WTC11 (cell line): ENCODE results near the gene PLCH2. TPM values are rescaled to one million over a fixed set of nuclear protein-coding genes. Genes with fewer than 3 reads are reported as not detected.

ENCODE experiments used
- ATAC-seq: fragments of 200-7000 bp; cut with Tn5 transposase; 2 replicates; pipeline ENCODE4 v1.10.0; 2021; ENCODE audit warnings: mild to moderate bottlenecking, moderate library complexity
- CTCF ChIA-PET: fragments of 300-600 bp; sonication (Branson Sonifier 250); formaldehyde crosslinking; loops from one replicate; lab custom pipeline; 2021; ENCODE audit warnings: antibody characterized with exemption; lab: Charles Lee
- POLR2A ChIA-PET: fragments of 350-600 bp; sonication (Branson Sonifier 250); formaldehyde crosslinking; loops from one replicate; lab custom pipeline; 2021; ENCODE audit warnings: antibody characterized with exemption; lab: Charles Lee
- DNase-seq: peaks from one replicate; pipeline ENCODE4 v3.0.0; 2021; ENCODE audit warnings: low spot score
- H3K27ac Mint-ChIP-seq: 2 replicates; pipeline ENCODE4 v1.8.0; 2021; ENCODE audit warnings: mixed read lengths
- H3K27me3 Mint-ChIP-seq: 2 replicates; pipeline ENCODE4 v1.8.0; 2021; ENCODE audit warnings: low read depth, mild to moderate bottlenecking, moderate library complexity, mixed read lengths
- H3K36me3 Mint-ChIP-seq: 2 replicates; pipeline ENCODE4 v1.8.0; 2021; ENCODE audit warnings: mixed read lengths
- H3K4me1 Mint-ChIP-seq: 2 replicates; pipeline ENCODE4 v1.8.0; 2022; ENCODE audit warnings: mixed read lengths
- H3K4me3 Mint-ChIP-seq: 2 replicates; pipeline ENCODE4 v1.8.0; 2021; ENCODE audit warnings: mild to moderate bottlenecking, moderate library complexity, mixed read lengths
- H3K9me3 Mint-ChIP-seq: 2 replicates; pipeline ENCODE4 v1.8.0; 2021; ENCODE audit warnings: mixed read lengths
- ATF6 ChIP-seq: sonication (generic); formaldehyde crosslinking; IDR thresholded peaks from 2 replicates; pipeline ENCODE4 v1.8.1; 2023; ENCODE audit warnings: mild to moderate bottlenecking, missing genetic modification reagents
- CBFB ChIP-seq: sonication (generic); formaldehyde crosslinking; IDR thresholded peaks from 2 replicates; pipeline ENCODE4 v1.8.1; 2022; ENCODE audit warnings: mild to moderate bottlenecking, low read depth, missing genetic modification reagents
- CREM ChIP-seq: sonication (generic); formaldehyde crosslinking; IDR thresholded peaks from 2 replicates; pipeline ENCODE4 v1.8.1; 2022; ENCODE audit warnings: mild to moderate bottlenecking, missing genetic modification reagents, moderate library complexity
- CTCF ChIP-seq: fragments of 200-600 bp; IDR thresholded peaks from 2 replicates; pipeline ENCODE4 v1.8.0; 2022; ENCODE audit warnings: antibody characterized with exemption
- E2F5 ChIP-seq: sonication (generic); formaldehyde crosslinking; IDR thresholded peaks from 2 replicates; pipeline ENCODE4 v1.8.1; 2022; ENCODE audit warnings: mild to moderate bottlenecking, moderate library complexity, missing genetic modification reagents
- FOXJ3 ChIP-seq: sonication (generic); formaldehyde crosslinking; IDR thresholded peaks from 2 replicates; pipeline ENCODE4 v1.9.0; 2021; ENCODE audit warnings: missing genetic modification reagents, mild to moderate bottlenecking, borderline replicate concordance
- FOXP4 ChIP-seq: sonication (generic); formaldehyde crosslinking; IDR thresholded peaks from 2 replicates; pipeline ENCODE4 v1.8.0; 2022; ENCODE audit warnings: mild to moderate bottlenecking, missing genetic modification reagents
- GTF2I ChIP-seq: fragments of 250-450 bp; sonication (Bioruptor Pico); conservative IDR thresholded peaks from 2 replicates; pipeline ENCODE4 v1.4.0; 2021; ENCODE audit warnings: mild to moderate bottlenecking
- HMGA2 ChIP-seq: fragments of 250-450 bp; sonication (Bioruptor Pico); IDR thresholded peaks from 2 replicates; pipeline ENCODE4 v1.4.0; 2021; ENCODE audit warnings: mild to moderate bottlenecking, moderate library complexity
- NFE2L1 ChIP-seq: sonication (generic); formaldehyde crosslinking; IDR thresholded peaks from 2 replicates; pipeline ENCODE4 v1.8.1; 2023; ENCODE audit warnings: missing genetic modification reagents
- NFYB ChIP-seq: sonication (generic); formaldehyde crosslinking; conservative IDR thresholded peaks from 2 replicates; pipeline ENCODE4 v1.8.0; 2022; ENCODE audit warnings: low read depth, missing genetic modification reagents
- PREB ChIP-seq: sonication (generic); formaldehyde crosslinking; IDR thresholded peaks from 2 replicates; pipeline ENCODE4 v1.8.1; 2022; ENCODE audit warnings: mild to moderate bottlenecking, missing genetic modification reagents, moderate library complexity, borderline replicate concordance
- RORB ChIP-seq: fragments of 250-450 bp; sonication (Bioruptor Pico); IDR thresholded peaks from 2 replicates; pipeline ENCODE4 v1.9.0; 2021; ENCODE audit warnings: mild to moderate bottlenecking
- SMAD3 ChIP-seq: sonication (generic); formaldehyde crosslinking; IDR thresholded peaks from 2 replicates; pipeline ENCODE4 v1.8.0; 2022; ENCODE audit warnings: missing genetic modification reagents, mild to moderate bottlenecking, borderline replicate concordance
- SOX15 ChIP-seq: fragments of 250-450 bp; sonication (Bioruptor Pico); IDR thresholded peaks from 2 replicates; pipeline ENCODE4 v1.9.0; 2021; ENCODE audit warnings: mild to moderate bottlenecking
- STAT6 ChIP-seq: sonication (generic); formaldehyde crosslinking; conservative IDR thresholded peaks from 2 replicates; pipeline ENCODE4 v1.8.1; 2023; ENCODE audit warnings: mild to moderate bottlenecking, low read depth, missing genetic modification reagents, moderate library complexity
- TCF7 ChIP-seq: sonication (generic); formaldehyde crosslinking; IDR thresholded peaks from 2 replicates; pipeline ENCODE4 v1.8.0; 2022; ENCODE audit warnings: mild to moderate bottlenecking, low read depth, missing genetic modification reagents, moderate library complexity
- TEAD1 ChIP-seq: sonication (generic); formaldehyde crosslinking; IDR thresholded peaks from 2 replicates; pipeline ENCODE4 v1.8.0; 2022; ENCODE audit warnings: mild to moderate bottlenecking, missing genetic modification reagents
- ZNF232 ChIP-seq: sonication (generic); formaldehyde crosslinking; IDR thresholded peaks from 2 replicates; pipeline ENCODE4 v1.8.0; 2022; ENCODE audit warnings: mild to moderate bottlenecking, missing genetic modification reagents
- ZNF317 ChIP-seq: sonication (generic); formaldehyde crosslinking; IDR thresholded peaks from 2 replicates; pipeline ENCODE4 v1.8.1; 2023; ENCODE audit warnings: low read depth, mild to moderate bottlenecking, moderate library complexity, missing genetic modification reagents, borderline replicate concordance
- ZNF396 ChIP-seq: fragments of 250-450 bp; sonication (Bioruptor Pico); IDR thresholded peaks from 2 replicates; pipeline ENCODE4 v1.8.0; 2021; ENCODE audit warnings: mild to moderate bottlenecking, moderate library complexity, borderline replicate concordance
- total RNA-seq: library from RNA; stranded (reverse); gene quantifications from 3 replicates; pipeline ENCODE4 v1.2.3, GENCODE V29; 2021

The PLCH2 gene
- total RNA-seq, 1 experiment from 2014 or later: 0.17 TPM

- H3K36me3 Mint-ChIP-seq: no peaks in the 10 kb centered on the region
- ChIA-PET POLR2A (interaction anchor here (0.6 to 1.6 kb wide), 4 partner anchors 19 to 1233 kb away, joined by 3 to 6 read pairs (median 5); partner anchors contain the start of gene PANK4), CTCF (interaction anchor here (1.1 to 3.7 kb wide), 9 partner anchors 9 to 350 kb away, joined by 3 to 61 read pairs (median 5); partner anchors contain the start of genes FAAP20, PANK4 and TNFRSF14)
- DNase-seq: no peak
- H3K27ac Mint-ChIP-seq: no peak overlapping the region
- peaks cover 13% of the 10 kb centered on the region for H3K27me3 Mint-ChIP-seq
- TF ChIP-seq SOX15 (CRISPR knock-in tag) (no peak), NFYB (CRISPR knock-in tag) (no peak), ZNF396 (no peak), TCF7 (CRISPR knock-in tag) (no peak), FOXJ3 (CRISPR knock-in tag) (no peak), RORB (CRISPR knock-in tag) (no peak), NFE2L1 (CRISPR knock-in tag) (no peak)
- no peak overlapping the region for H3K4me3 Mint-ChIP-seq
- H3K4me1 Mint-ChIP-seq: peaks cover 5% of the 10 kb centered on the region; the same call in 1 of the 2 replicates
- ATAC-seq: no peak
- no peaks in the 10 kb centered on the region for H3K9me3 Mint-ChIP-seq
Observed at GRCh38 chr1:2544875-2545640, 69.0 kb downstream of the PLCH2 start.

GRCh38 chr1:2545754-2546514 lies 69.8 kb downstream of the PLCH2 start:
- Mint-ChIP-seq H3K9me3 (no peaks in the 10 kb centered on the region), H3K27ac (no peak overlapping the region), H3K4me3 (peak overlapping the region; percentile 72), H3K4me1 (peaks cover 5% of the 10 kb centered on the region; the same call in 1 of the 2 replicates), H3K27me3 (peaks cover 13% of the 10 kb centered on the region), H3K36me3 (no peaks in the 10 kb centered on the region)
- ATAC-seq (peak; percentile 58), DNase-seq (peak; percentile 93)
- CTCF ChIA-PET: interaction anchor here (0.6 to 3.7 kb wide), 15 partner anchors 10 to 945 kb away, joined by 3 to 61 read pairs (median 4); partner anchors contain the start of genes FAAP20, PANK4 and TNFRSF14
- POLR2A ChIA-PET: interaction anchor here (1.2 to 1.6 kb wide), 3 partner anchors 20 to 39 kb away, joined by 4 to 6 read pairs (median 6); partner anchors contain the start of gene PANK4
- TF ChIP-seq ATF6 (CRISPR knock-in tag) (0 out of 2 replicates have a peak, but pooled peaks have one; percentile 48), NFYB (CRISPR knock-in tag) (0 out of 2 replicates have a peak, but pooled peaks have one; percentile 32), ZNF317 (CRISPR knock-in tag) (no peak), HMGA2 (CRISPR knock-in tag) (no peak), TEAD1 (no peak), FOXP4 (CRISPR knock-in tag) (peak; percentile 88), CTCF (no peak), SMAD3 (CRISPR knock-in tag) (0 out of 2 replicates have a peak, but pooled peaks have one; percentile 19), E2F5 (no peak), CREM (CRISPR knock-in tag) (no peak), NFE2L1 (CRISPR knock-in tag) (peak; percentile 39; the same call in 1 of the 2 replicates), GTF2I (CRISPR knock-in tag) (no peak), CBFB (no peak), STAT6 (no peak), ZNF232 (CRISPR knock-in tag) (no peak), PREB (CRISPR knock-in tag) (no peak)
